SK-N-SH treated with all-trans-retinoic acid at 6 μM for 48 hours (cell line): ENCODE measurements around the gene FOXN3.

ENCODE experiments used
- ATAC-seq: fragments of 200-7000 bp; cut with Tn5 transposase; 3 replicates; pipeline ENCODE4 v1.9.1; 2020; ENCODE audit warnings: mild to moderate bottlenecking, moderate library complexity
- ARNTL ChIP-seq: fragments of 450-650 bp; formaldehyde crosslinking; IDR thresholded peaks from 2 replicates; pipeline ENCODE4 v1.5.0; 2020; ENCODE audit warnings: low read depth, mild to moderate bottlenecking, moderate library complexity, borderline replicate concordance
- BACH2 ChIP-seq: fragments of 250-450 bp; sonication (Bioruptor Pico); IDR thresholded peaks from 2 replicates; pipeline ENCODE4 v1.9.0; 2021; ENCODE audit warnings: mild to moderate bottlenecking, borderline replicate concordance
- CREB5 ChIP-seq: fragments of 250-450 bp; sonication (Bioruptor Pico); IDR thresholded peaks from 2 replicates; pipeline ENCODE4 v1.5.1; 2020; ENCODE audit warnings: low read depth, mild to moderate bottlenecking, moderate library complexity
- CSRNP3 ChIP-seq: fragments of 250-450 bp; sonication (Bioruptor Pico); IDR thresholded peaks from 2 replicates; pipeline ENCODE4 v1.5.1; 2021; ENCODE audit warnings: mild to moderate bottlenecking, moderate library complexity
- GLIS3 ChIP-seq: fragments of 250-450 bp; sonication (Bioruptor Pico); IDR thresholded peaks from 2 replicates; pipeline ENCODE4 v1.5.0; 2020; ENCODE audit warnings: mild to moderate bottlenecking, moderate library complexity
- PATZ1 ChIP-seq: fragments of 250-450 bp; sonication (Bioruptor Pico); IDR thresholded peaks from 2 replicates; pipeline ENCODE4 v1.8.0; 2020; ENCODE audit warnings: mild to moderate bottlenecking, moderate library complexity, borderline replicate concordance
- POU6F1 ChIP-seq: fragments of 250-450 bp; sonication (Bioruptor Pico); IDR thresholded peaks from 2 replicates; pipeline ENCODE4 v1.8.0; 2021; ENCODE audit warnings: low read depth, mild to moderate bottlenecking, moderate library complexity, borderline replicate concordance
- PPARA ChIP-seq: fragments of 250-450 bp; sonication (Bioruptor Pico); IDR thresholded peaks from 2 replicates; pipeline ENCODE4 v1.5.0; 2020; ENCODE audit warnings: mild to moderate bottlenecking, borderline replicate concordance
- SNAI2 ChIP-seq: fragments of 250-450 bp; sonication (Bioruptor Pico); IDR thresholded peaks from 2 replicates; pipeline ENCODE4 v1.5.0; 2020; ENCODE audit warnings: mild to moderate bottlenecking, moderate library complexity
- TCF4 ChIP-seq: fragments of 250-450 bp; sonication (Bioruptor Pico); IDR thresholded peaks from 2 replicates; pipeline ENCODE4 v1.8.0; 2021; ENCODE audit warnings: mild to moderate bottlenecking, moderate library complexity, borderline replicate concordance
- TOX ChIP-seq: fragments of 250-450 bp; sonication (Bioruptor Pico); IDR thresholded peaks from 2 replicates; pipeline ENCODE4 v1.8.0; 2021; ENCODE audit warnings: mild to moderate bottlenecking, moderate library complexity, borderline replicate concordance
- TSHZ2 ChIP-seq: fragments of 250-450 bp; sonication (Bioruptor Pico); IDR thresholded peaks from 2 replicates; pipeline ENCODE4 v1.5.0; 2020; ENCODE audit warnings: mild to moderate bottlenecking, moderate library complexity
- ZC3H10 ChIP-seq: fragments of 250-450 bp; sonication (Bioruptor Pico); IDR thresholded peaks from 2 replicates; pipeline ENCODE4 v1.5.1; 2021; ENCODE audit warnings: mild to moderate bottlenecking, moderate library complexity
- ZFP3 ChIP-seq: fragments of 250-450 bp; sonication (Bioruptor Pico); IDR thresholded peaks from 2 replicates; pipeline ENCODE4 v1.5.0; 2020; ENCODE audit warnings: mild to moderate bottlenecking, moderate library complexity
- ZFP30 ChIP-seq: fragments of 450-650 bp; formaldehyde crosslinking; IDR thresholded peaks from 2 replicates; pipeline ENCODE4 v1.5.0; 2022; ENCODE audit warnings: mild to moderate bottlenecking, moderate library complexity
- ZNF565 ChIP-seq: fragments of 450-650 bp; formaldehyde crosslinking; conservative IDR thresholded peaks from 2 replicates; pipeline ENCODE4 v1.5.0; 2020; ENCODE audit warnings: low read depth, mild to moderate bottlenecking, moderate library complexity
- ZNF70 ChIP-seq: fragments of 450-650 bp; formaldehyde crosslinking; IDR thresholded peaks from 2 replicates; pipeline ENCODE4 v1.5.0; 2020; ENCODE audit warnings: mild to moderate bottlenecking, moderate library complexity

The FOXN3 gene

GRCh38 chr14:89140326-89140725 lies 276.7 kb downstream of the FOXN3 start (continued):
- TF ChIP-seq ZFP3 (CRISPR knock-in tag), result no peak
- no peak for TF ChIP-seq ZFP30 (CRISPR knock-in tag)
- TF ChIP-seq PPARA (CRISPR knock-in tag), result no peak
- no peak for TF ChIP-seq PATZ1
- TF ChIP-seq SNAI2 (CRISPR knock-in tag), result no peak

GRCh38 chr14:89139404-89140247 lies 277.4 kb downstream of the FOXN3 start:
- ATAC-seq, result no peak
- TF ChIP-seq BACH2 (no peak), ZNF70 (CRISPR knock-in tag) (no peak), TSHZ2 (CRISPR knock-in tag) (no peak), ZFP3 (CRISPR knock-in tag) (no peak), POU6F1 (CRISPR knock-in tag) (no peak), CREB5 (no peak), SNAI2 (CRISPR knock-in tag) (no peak), ZC3H10 (CRISPR knock-in tag) (no peak), TCF4 (CRISPR knock-in tag) (no peak), ARNTL (no peak), CSRNP3 (CRISPR knock-in tag) (no peak), TOX (CRISPR knock-in tag) (no peak), GLIS3 (CRISPR knock-in tag) (no peak), PPARA (CRISPR knock-in tag) (no peak)
- TF ChIP-seq, all 23 proteins: peak for 0

- no peak for TF ChIP-seq SNAI2 (CRISPR knock-in tag)
- no peak for ATAC-seq
Observed at GRCh38 chr14:89138846-89139245, 278.2 kb downstream of the FOXN3 start.

- no peak for TF ChIP-seq ZNF565 (CRISPR knock-in tag)
- TF ChIP-seq CSRNP3 (CRISPR knock-in tag), result no peak
- peak; percentile 99 for ATAC-seq
Observed at GRCh38 chr14:89137526-89138163, 279.4 kb downstream of the FOXN3 start.
